HG03135 (cell line): ENCODE results near the gene UMODL1.

Source experiments
- ATAC-seq: cut with Tn5 transposase; IDR thresholded peaks from one replicate; pipeline ENCODE4 v1.9.1; 2021; ENCODE audit warnings: mild to moderate bottlenecking, moderate library complexity; ENCODE audit not compliant: unreplicated experiment

The UMODL1 gene

GRCh38 chr21:42186591-42186990, 115.5 kb downstream of the UMODL1 start:
- ATAC-seq: no peak

- ATAC-seq: peak; percentile 92
Observed at GRCh38 chr21:42187976-42188653, 117.0 kb downstream of the UMODL1 start.

GRCh38 chr21:42188663-42189062, 117.5 kb downstream of the UMODL1 start:
- no peak for ATAC-seq

- no peak for ATAC-seq
Observed at GRCh38 chr21:42189431-42189830, 118.3 kb downstream of the UMODL1 start.

- no peak for ATAC-seq
Observed at GRCh38 chr21:42189860-42190485, 118.9 kb downstream of the UMODL1 start.

GRCh38 chr21:42190486-42190863, 119.4 kb downstream of the UMODL1 start:
- no peak for ATAC-seq

GRCh38 chr21:42191064-42191463, 119.9 kb downstream of the UMODL1 start:
- no peak for ATAC-seq

GRCh38 chr21:42191696-42192595, 120.8 kb downstream of the UMODL1 start:
- no peak for ATAC-seq
